ENCODE results near the gene GRK5.

GRCh38 chr10:119248184-119248583 lies 40.8 kb downstream of the GRK5 start:
- TF ChIP-seq CTCF (conservative IDR thresholded peaks at IDR 0.05; ENCODE audit: low read length) (no peak), EZH2phosphoT487 (IDR thresholded peaks at IDR 0.05; ENCODE audit: borderline replicate concordance) (no peak)

All from Loucy (cell line).